ENCODE results near the gene BLOC1S4.

BLOC1S4 gene

DNA sequence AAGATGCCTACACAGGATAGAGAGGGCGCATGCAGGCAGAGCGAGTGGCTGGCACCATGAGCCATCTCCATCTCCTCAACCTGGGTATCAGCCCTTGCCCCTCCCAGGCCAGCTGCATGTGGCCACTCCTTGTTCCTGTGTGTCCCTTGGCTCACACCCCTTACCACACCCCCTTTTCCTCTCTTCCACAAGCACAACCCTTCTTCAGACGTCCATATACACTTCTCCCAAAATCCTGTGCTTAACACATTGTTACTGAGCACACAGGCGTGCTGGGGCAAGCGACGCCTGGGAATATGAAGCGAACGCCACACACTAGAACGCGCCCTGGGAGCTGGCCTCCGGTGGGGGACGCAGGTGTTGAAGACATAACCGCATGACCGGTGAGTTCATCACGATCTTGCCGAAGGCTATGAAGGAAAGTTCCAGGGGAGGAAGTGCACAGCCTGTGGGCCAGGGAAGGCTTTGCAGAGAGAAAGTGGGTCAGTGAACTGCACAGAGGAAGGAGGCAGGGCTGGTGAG lies 47.4 kb downstream of the BLOC1S4 start:
- no peak for FAIRE-seq
- no peak for DNase-seq (ENCODE audit: low spot score)

DNA sequence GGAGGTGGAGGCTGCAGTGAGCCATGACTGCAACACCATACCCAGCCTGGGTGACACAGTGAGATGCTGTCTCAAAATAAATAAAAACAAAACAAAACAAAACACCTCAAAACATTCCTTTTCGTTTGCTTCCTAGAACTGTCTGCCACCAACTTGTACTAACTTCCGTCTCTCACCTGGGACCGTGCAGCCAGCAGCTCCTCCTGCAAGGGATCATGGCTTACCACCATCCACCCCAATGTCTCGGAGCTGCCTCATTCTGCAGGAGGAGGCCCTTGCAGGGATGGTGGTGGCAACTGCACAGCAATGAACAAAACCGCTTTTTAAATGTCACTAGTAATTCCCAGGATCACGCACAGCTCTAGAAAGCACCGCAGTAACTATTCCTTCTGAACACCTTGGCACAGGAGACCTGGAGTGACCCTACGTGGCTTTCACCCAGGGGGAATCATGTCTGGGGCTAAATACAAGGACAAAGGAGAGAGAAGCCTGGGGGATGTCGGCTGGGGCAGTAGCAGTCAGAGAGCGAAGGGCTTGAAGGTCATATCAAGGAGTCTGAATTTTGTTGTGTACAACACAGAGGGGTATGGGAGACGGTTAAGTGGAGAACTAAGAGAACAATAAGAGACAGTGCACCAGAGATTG lies 49.1 kb downstream of the BLOC1S4 start:
- FAIRE-seq = no peak
- DNase-seq (ENCODE audit: low spot score) = no peak

DNA sequence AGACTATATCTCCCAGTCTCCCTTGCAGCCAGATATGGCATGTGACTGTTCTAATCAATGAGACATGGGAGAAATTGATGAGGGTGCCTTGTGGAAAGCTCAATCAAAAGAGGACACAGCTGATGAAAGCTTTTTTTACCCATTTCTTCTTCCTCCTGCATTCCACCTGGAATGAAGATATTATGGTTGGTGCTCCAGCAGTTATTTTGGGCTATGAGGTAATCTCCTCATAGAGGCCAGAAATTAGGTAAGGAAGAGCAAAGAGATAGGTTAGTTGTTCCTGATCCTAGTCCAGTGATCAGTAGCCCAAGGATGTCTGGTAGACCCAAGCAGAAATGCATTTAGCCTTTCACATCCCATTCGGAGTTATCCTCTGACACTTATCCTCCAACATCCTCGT lies 49.7 kb downstream of the BLOC1S4 start:
- no peak for FAIRE-seq
- DNase-seq (ENCODE audit: low spot score) = no peak

Measured in RCC 7860 (cell line).